Endothelial cell (in vitro differentiated cells): Measurements from ENCODE around the gene NHLRC4. TPM values are rescaled to one million over a fixed set of nuclear protein-coding genes. Genes with fewer than 3 reads are reported as not detected.

Experiments
- DNase-seq: peaks from one replicate; pipeline ENCODE4 v3.0.0; 2021; ENCODE audit warnings: low spot score
- H3K27ac Mint-ChIP-seq: one replicate; pipeline ENCODE4 v1.8.0; 2021; ENCODE audit warnings: mixed read lengths, inconsistent platforms; ENCODE audit not compliant: unreplicated experiment
- H3K27me3 Mint-ChIP-seq: one replicate; pipeline ENCODE4 v1.8.0; 2021; ENCODE audit warnings: mild to moderate bottlenecking, moderate library complexity, mixed read lengths, inconsistent platforms; ENCODE audit not compliant: unreplicated experiment
- H3K36me3 Mint-ChIP-seq: one replicate; pipeline ENCODE4 v1.8.0; 2021; ENCODE audit warnings: mild to moderate bottlenecking, low read depth, mixed read lengths, inconsistent platforms; ENCODE audit not compliant: unreplicated experiment
- H3K4me1 Mint-ChIP-seq: one replicate; pipeline ENCODE4 v1.8.0; 2021; ENCODE audit warnings: mild to moderate bottlenecking, mixed read lengths, inconsistent platforms; ENCODE audit not compliant: unreplicated experiment
- H3K4me3 Mint-ChIP-seq: one replicate; pipeline ENCODE4 v1.8.0; 2021; ENCODE audit warnings: mild to moderate bottlenecking, mixed read lengths, inconsistent platforms; ENCODE audit not compliant: unreplicated experiment
- H3K9me3 Mint-ChIP-seq: one replicate; pipeline ENCODE4 v1.8.0; 2021; ENCODE audit warnings: mixed read lengths, inconsistent platforms; ENCODE audit not compliant: unreplicated experiment
- CTCF ChIP-seq: fragments of 200-600 bp; sonication (generic); IDR thresholded peaks from one replicate; pipeline ENCODE4 v1.5.0; 2021; ENCODE audit warnings: antibody characterized with exemption; ENCODE audit not compliant: unreplicated experiment
- total RNA-seq: library from RNA; stranded (reverse); fragmentation: NEBNext Ultra II Directional; extraction: Animal tissue kit (Norgen Biotek cat#: 25700); gene quantifications from one replicate; pipeline ENCODE4 v1.2.1, GENCODE V29; 2021; ENCODE audit not compliant: unreplicated experiment

Gene NHLRC4
- total RNA-seq, 1 donor from 2014 or later: 0.69 TPM

GRCh38 chr16:589658-590187 lies 22.9 kb downstream of the NHLRC4 start, which contains the start of gene RAB40C:
TSS of gene RAB40C (plus strand) at chr16:590066. CDS start at chr16:590292, 226 bp downstream.
- peak; percentile 98 for DNase-seq
- Mint-ChIP-seq H3K27ac (peak within 1 kb of the TSS; percentile 99), H3K36me3 (peaks cover 21% of the 10 kb centered on the region), H3K9me3 (no peaks in the 10 kb centered on the region), H3K27me3 (peaks cover 21% of the 10 kb centered on the region), H3K4me3 (peak within 1 kb of the TSS; percentile 98), H3K4me1 (peaks cover 16% of the 10 kb centered on the region)
- TF ChIP-seq CTCF: no peak

- H3K9me3 Mint-ChIP-seq: no peaks in the 10 kb centered on the region
- H3K4me3 Mint-ChIP-seq: peak overlapping the region; percentile 98
- peaks cover 21% of the 10 kb centered on the region for H3K36me3 Mint-ChIP-seq
- DNase-seq: peak; percentile 31
- H3K4me1 Mint-ChIP-seq: peaks cover 16% of the 10 kb centered on the region
- no peak for TF ChIP-seq CTCF
- peaks cover 21% of the 10 kb centered on the region for H3K27me3 Mint-ChIP-seq
- peak overlapping the region; percentile 89 for H3K27ac Mint-ChIP-seq
Observed at GRCh38 chr16:590188-590814, 23.5 kb downstream of the NHLRC4 start.

GRCh38 chr16:590815-591200 lies 24.0 kb downstream of the NHLRC4 start:
- Mint-ChIP-seq H3K4me1 (peaks cover 16% of the 10 kb centered on the region), H3K9me3 (no peaks in the 10 kb centered on the region), H3K27me3 (peaks cover 19% of the 10 kb centered on the region), H3K4me3 (peak overlapping the region; percentile 98), H3K27ac (peak overlapping the region; percentile 89), H3K36me3 (peaks cover 21% of the 10 kb centered on the region)
- TF ChIP-seq CTCF: no peak
- no peak for DNase-seq

GRCh38 chr16:591231-591630 lies 24.4 kb downstream of the NHLRC4 start:
- peak overlapping the region; percentile 98 for H3K4me3 Mint-ChIP-seq
- H3K9me3 Mint-ChIP-seq: no peaks in the 10 kb centered on the region
- H3K36me3 Mint-ChIP-seq: peaks cover 21% of the 10 kb centered on the region
- H3K4me1 Mint-ChIP-seq: peaks cover 16% of the 10 kb centered on the region
- no peak for DNase-seq
- peak overlapping the region; percentile 89 for H3K27ac Mint-ChIP-seq
- peaks cover 19% of the 10 kb centered on the region for H3K27me3 Mint-ChIP-seq
- no peak for TF ChIP-seq CTCF

GRCh38 chr16:591892-592517 lies 25.2 kb downstream of the NHLRC4 start:
- Mint-ChIP-seq H3K4me1 (peaks cover 16% of the 10 kb centered on the region), H3K27ac (no peak overlapping the region), H3K9me3 (no peaks in the 10 kb centered on the region), H3K4me3 (no peak overlapping the region), H3K27me3 (peaks cover 22% of the 10 kb centered on the region), H3K36me3 (peaks cover 24% of the 10 kb centered on the region)
- DNase-seq: no peak
- TF ChIP-seq CTCF: no peak
